ENCODE data around the gene NGF. TPM values are rescaled to one million over a fixed set of nuclear protein-coding genes. Genes with fewer than 3 reads are reported as not detected.

Gene NGF
- total and polyA plus RNA-seq, 2 of the 8 experiments (the other 6 are each of a cell fraction or from before 2014, with no cell fraction given): 1.6 TPM; not detected in 1

- no peak for TF ChIP-seq CHD7 (IDR thresholded peaks at IDR 0.05; ENCODE audit: insufficient replicate concordance, low read length)
- no peak for TF ChIP-seq EP300 (IDR thresholded peaks at IDR 0.05; ENCODE audit: borderline replicate concordance in 1 of 2, low read depth in 2 of 2, low read length in 2 of 2)
- TF ChIP-seq GTF2F1 (IDR thresholded peaks at IDR 0.05; ENCODE audit: borderline replicate concordance, low read depth, low read length): no peak
- no peak for TF ChIP-seq POLR2AphosphoS5 (IDR thresholded peaks at IDR 0.05; ENCODE audit: low read depth, low read length)
- TF ChIP-seq ATF2 (IDR thresholded peaks at IDR 0.05; ENCODE audit: low read length): no peak
Measured at GRCh38 chr1:115266729-115267421, 71.2 kb downstream of the NGF start (continued).

Data from H1 (cell line).